Measurements from ENCODE around the gene UTP20. TPM values are rescaled to one million over a fixed set of nuclear protein-coding genes. Genes with fewer than 3 reads are reported as not detected.

The UTP20 gene
- total and polyA plus RNA-seq, 2 donors (not counting 3 experiments of a cell fraction or from before 2014, with no cell fraction given), result 4.6 to 23.1 TPM

DNA sequence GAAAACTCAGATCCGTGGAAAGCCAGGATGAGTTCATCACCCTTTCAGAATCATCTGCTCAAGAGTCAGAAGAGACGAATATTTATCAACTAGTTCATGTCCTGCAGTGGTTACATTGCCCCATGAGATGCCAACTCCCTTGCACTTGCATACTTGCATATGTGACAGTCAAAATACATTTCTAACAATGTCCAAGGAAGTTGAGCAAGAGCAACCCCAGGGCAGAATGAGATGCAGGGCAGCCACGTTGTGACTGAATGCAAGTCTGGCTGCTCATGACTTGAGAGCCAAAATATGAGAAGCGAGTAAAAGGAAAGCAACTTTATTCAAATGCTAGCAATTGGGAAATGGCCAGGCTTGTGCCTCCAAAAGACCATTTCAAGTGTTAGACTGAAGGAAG lies 23.6 kb upstream of the UTP20 start:
- H3K79me2 ChIP-seq (ENCODE audit: control insufficient read depth, insufficient read depth, low read length), result no peaks in the 10 kb centered on the region
- ChIA-PET CTCF (no interaction called here), POLR2A (no interaction called here)
- H3K4me1 ChIP-seq (ENCODE audit: control insufficient read depth, extremely low read depth, insufficient read depth, low read length), result no peaks in the 10 kb centered on the region
- H3K9me3 ChIP-seq (replicated peaks; ENCODE audit: control insufficient read depth, insufficient read depth, low read length), result no peaks in the 10 kb centered on the region
- intact Hi-C loops (cut with micrococcal nuclease) (no loop called here), dilution Hi-C loops (cut with MboI; ENCODE audit: extremely low pct_ligation_motif_present, low sequenced_read_pairs) (no loop called here)
- no peaks in the 10 kb centered on the region for H3K36me3 ChIP-seq (ENCODE audit: control insufficient read depth in 2 of 2, extremely low read depth in 1 of 2, insufficient read depth in 2 of 2, low read length in 2 of 2)
- no peak overlapping the region for H3K4me3 ChIP-seq (replicated peaks in 1 of 3; ENCODE audit: insufficient read depth in 1 of 3, low read depth in 1 of 3, low read length in 3 of 3)
- H4K20me1 ChIP-seq (replicated peaks; ENCODE audit: control insufficient read depth, extremely low read depth, insufficient read depth, low read length), result no peaks in the 10 kb centered on the region
- no peak for FAIRE-seq
- no peak overlapping the region for H3K27ac ChIP-seq (ENCODE audit: insufficient read depth, low read depth, low read length)
- no peak overlapping the region for H3K9ac ChIP-seq (replicated peaks; ENCODE audit: extremely low read depth, insufficient read depth, low read length)
- BruUV-seq (replicated peaks), result no TSS peak
- no peak overlapping the region for H2AFZ ChIP-seq (ENCODE audit: low read depth, low read length)
- no peak overlapping the region for H3K4me2 ChIP-seq (ENCODE audit: insufficient read depth, low read length)
- no peak for DNase-seq (ENCODE audit: low read depth, low spot score)
- no peaks in the 10 kb centered on the region for H3K27me3 ChIP-seq (ENCODE audit: control insufficient read depth in 2 of 2, insufficient read depth in 2 of 2, low read length in 2 of 2)
- TF ChIP-seq, protein P1, sequence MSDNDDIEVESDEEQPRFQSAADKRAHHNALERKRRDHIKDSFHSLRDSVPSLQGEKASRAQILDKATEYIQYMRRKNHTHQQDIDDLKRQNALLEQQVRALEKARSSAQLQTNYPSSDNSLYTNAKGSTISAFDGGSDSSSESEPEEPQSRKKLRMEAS (IDR thresholded peaks at IDR 0.05; ENCODE audit: insufficient read depth, insufficient read length), result no peak
- TF ChIP-seq POLR2A (IDR thresholded peaks at IDR 0.05; ENCODE audit: low read depth, low read length) (no peak), FOS (IDR thresholded peaks at IDR 0.05; ENCODE audit: borderline replicate concordance, insufficient read depth, low read length) (no peak), POLR2AphosphoS5 (IDR thresholded peaks at IDR 0.05; ENCODE audit: insufficient read depth, low read depth, low read length) (no peak), EZH2 (IDR thresholded peaks at IDR 0.05; ENCODE audit: borderline replicate concordance, low read depth, low read length, severe bottlenecking) (no peak), GATA2 (IDR thresholded peaks at IDR 0.05; ENCODE audit: insufficient read depth, insufficient read length, low read depth, low read length) (no peak), JUN (IDR thresholded peaks at IDR 0.05; ENCODE audit: borderline replicate concordance, insufficient read depth, insufficient read length, low read depth) (no peak), MYC (IDR thresholded peaks at IDR 0.05; ENCODE audit: low read depth, low read length) (no peak)
- TF ChIP-seq, protein P2, sequence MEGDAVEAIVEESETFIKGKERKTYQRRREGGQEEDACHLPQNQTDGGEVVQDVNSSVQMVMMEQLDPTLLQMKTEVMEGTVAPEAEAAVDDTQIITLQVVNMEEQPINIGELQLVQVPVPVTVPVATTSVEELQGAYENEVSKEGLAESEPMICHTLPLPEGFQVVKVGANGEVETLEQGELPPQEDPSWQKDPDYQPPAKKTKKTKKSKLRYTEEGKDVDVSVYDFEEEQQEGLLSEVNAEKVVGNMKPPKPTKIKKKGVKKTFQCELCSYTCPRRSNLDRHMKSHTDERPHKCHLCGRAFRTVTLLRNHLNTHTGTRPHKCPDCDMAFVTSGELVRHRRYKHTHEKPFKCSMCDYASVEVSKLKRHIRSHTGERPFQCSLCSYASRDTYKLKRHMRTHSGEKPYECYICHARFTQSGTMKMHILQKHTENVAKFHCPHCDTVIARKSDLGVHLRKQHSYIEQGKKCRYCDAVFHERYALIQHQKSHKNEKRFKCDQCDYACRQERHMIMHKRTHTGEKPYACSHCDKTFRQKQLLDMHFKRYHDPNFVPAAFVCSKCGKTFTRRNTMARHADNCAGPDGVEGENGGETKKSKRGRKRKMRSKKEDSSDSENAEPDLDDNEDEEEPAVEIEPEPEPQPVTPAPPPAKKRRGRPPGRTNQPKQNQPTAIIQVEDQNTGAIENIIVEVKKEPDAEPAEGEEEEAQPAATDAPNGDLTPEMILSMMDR (IDR thresholded peaks at IDR 0.05; ENCODE audit: extremely low read depth in 1 of 2, insufficient read depth in 1 of 2, low read depth in 1 of 2, low read length in 2 of 2), result no peak
- H3K9me1 ChIP-seq (replicated peaks; ENCODE audit: control insufficient read depth, extremely low read depth, insufficient read depth, low read length), result no peaks in the 10 kb centered on the region

All from endothelial cell of umbilical vein (primary cell).